T-helper 2 cell (primary cell): Measurements from ENCODE around the gene TFB2M.

ENCODE experiments used
- DNase-seq, 5 experiments: peaks; one replicate each; pipeline versions ENCODE4 v3.0.0 to v3.0.0-alpha.2; 2012 to 2022

Gene TFB2M

GRCh38 chr1:246512230-246512629 is 53.8 kb downstream of the TFB2M start:
- no peak for DNase-seq

DNA sequence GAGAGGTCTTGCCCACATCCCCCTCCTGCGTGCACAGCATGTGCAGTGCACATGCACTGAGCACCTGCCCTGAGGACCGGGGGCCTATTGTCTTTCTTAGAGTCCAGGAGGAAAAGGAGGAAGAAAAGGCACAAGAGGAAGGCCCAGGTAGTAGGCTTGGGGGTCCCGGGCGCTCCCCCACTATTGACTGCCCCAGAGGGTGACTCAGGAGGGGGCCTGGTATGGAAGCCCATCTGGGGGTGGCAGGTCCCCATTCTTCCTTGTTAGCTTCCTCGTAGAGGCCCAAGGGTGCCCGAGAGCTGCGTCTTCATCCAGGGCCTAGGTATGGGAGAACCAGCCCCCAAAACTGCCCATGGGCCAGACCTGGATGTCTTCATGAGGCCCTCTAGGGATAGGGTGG is 54.9 kb downstream of the TFB2M start:
- DNase-seq, result no peak

DNA sequence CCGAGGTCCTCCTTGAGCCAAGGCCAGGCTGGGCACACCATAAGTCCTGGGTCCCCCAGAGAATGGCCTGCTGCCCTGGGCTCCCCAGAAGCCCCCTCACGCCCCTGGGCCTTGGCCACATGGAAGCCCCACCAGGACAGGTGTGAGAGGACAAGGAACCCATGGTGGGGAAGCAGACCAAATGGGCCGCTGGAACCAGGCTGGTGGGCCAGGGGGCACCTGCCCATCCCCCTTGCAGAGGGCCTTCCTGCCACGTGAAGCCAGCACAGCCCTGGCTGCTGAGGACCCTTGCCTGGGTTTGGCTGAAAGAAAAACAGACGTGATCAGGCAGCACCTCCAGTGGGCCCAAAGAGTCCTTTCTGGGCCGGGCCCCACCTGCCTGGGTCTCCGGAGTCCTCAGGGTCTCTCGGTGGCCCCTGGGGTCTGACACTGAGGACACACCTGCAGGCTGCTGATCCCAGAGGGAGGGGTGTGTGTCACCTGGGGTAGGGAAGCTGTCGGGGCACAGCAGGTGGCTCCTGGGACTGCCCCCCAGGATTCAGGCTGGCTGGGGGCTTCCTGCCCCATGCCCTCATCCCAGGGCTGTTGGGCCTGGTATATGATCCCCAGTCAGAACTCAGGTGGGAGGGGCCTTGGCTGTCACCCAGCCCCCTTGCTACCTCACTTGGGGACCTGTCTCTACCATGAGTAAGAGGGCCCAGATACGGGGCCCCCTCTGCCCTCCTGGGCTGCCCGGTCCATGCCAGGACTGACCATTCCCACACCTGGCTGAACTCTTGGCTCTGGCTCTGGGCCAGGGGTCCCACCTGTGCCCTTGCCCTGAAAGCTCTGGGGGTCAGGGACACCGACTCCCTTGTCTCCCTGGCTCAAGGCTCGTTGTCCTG is 55.7 kb downstream of the TFB2M start:
- DNase-seq, result no peak

GRCh38 chr1:246508897-246509688 is 57.0 kb downstream of the TFB2M start:
- no peak for DNase-seq

DNA sequence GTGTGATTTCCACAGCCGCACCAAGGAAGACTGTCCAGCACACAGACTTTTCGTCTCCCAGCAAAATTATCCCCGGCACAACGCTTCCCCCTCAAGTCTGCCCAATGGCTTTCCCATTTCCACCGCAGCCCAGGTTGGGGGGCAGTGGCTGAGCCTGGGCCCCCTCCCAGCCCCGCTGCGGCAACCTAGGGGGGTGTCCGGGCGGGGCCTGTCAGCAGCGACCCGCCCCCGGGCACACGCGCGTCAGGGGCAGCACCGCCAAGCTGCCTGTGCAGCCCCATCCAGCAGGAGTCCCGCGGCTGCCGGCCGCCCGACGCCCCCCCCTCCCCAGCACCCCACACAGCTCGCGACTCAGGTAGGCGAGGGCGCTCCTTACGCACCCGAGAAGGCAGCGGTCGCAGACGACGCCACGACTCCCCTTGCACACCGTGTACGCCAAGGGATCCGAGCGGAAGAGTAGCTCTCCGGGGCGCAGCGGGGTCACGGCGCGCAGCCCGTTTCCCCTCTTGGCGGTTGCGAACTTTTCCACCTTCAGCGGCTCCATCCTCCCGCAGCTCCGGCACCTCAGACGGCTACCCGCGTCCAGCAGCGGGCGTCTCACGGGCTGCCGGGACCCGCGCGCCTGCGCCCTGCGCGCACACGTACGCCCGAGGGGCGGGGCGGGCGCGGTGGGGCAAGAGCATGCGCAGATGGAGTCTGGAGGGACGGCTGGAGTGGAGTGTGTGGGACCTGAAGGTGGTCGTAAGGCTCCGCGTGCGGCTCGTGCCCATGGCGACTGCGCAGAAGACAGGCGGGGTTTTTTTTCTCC is 59.2 kb downstream of the TFB2M start, which contains the start of gene SMYD3:
Gene SMYD3, minus strand, starts transcription at position 606 of the 808 bp plus-strand sequence.
- DNase-seq, result peak; percentile 57 to 87 (median 70)

DNA sequence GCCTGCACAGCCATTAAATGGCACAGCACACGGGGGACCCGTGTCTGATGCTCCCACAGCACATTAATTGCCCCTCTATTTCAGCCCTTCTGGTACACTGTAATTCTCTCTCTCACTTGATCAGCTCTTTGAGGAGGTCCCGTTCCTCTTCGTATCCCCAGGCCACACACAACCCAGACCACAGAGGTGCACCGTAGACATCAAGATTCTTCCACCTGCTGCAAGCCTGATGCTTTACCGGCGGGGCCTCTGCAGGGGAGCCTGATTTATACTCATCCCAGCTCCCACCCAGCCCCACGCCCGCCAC is 59.7 kb downstream of the TFB2M start:
- DNase-seq, result peak in 1 of 5 experiments; percentile 13

GRCh38 chr1:246503341-246503740 is 62.7 kb downstream of the TFB2M start:
- DNase-seq, result no peak

DNA sequence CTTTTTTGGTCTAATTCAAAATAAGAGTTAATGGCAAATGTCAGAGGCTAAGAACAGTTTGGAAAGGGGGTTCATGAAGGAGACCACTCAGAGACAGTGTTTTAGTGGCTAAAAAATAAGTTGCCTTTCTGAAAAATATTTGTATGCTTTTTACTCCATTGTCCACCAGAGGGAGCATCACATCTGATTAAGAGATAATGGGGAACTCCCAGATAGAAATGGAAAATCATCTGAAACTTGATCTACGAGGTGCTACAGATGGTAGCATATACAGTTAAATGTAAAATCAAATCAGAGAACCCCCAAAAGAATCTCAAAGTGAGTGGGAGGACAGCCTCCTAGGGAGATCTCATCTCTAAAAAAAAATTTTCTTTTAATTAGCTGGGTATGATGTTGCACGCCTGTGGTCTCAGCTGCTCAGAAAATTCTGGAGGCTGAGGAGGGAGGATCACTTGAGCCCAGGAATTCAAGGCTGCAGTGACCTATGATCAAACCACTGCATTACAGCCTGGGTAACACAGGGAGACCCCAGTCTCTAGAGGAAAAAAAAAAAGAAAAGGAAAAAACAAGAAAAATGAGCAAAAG is 68.6 kb downstream of the TFB2M start:
- DNase-seq, result peak in 2 of 5 experiments; percentile 40 to 75

- DNase-seq, result peak in 2 of 5 experiments; percentile 15 to 48
Observed at GRCh38 chr1:246492611-246493245, 73.3 kb downstream of the TFB2M start.

- DNase-seq, result no peak
Observed at GRCh38 chr1:246491551-246492053, 74.5 kb downstream of the TFB2M start.
